GM21786 (cell line): ENCODE results near the gene SCG3.

ENCODE experiments used
- ATAC-seq: cut with Tn5 transposase; IDR thresholded peaks from one replicate; pipeline ENCODE4 v1.9.1; 2021; ENCODE audit not compliant: unreplicated experiment

SCG3 gene

GRCh38 chr15:51755790-51756189 lies 74.5 kb downstream of the SCG3 start:
- ATAC-seq: no peak

- ATAC-seq: no peak
Measured at GRCh38 chr15:51756482-51756881, 75.2 kb downstream of the SCG3 start.

GRCh38 chr15:51757450-51757849 lies 76.1 kb downstream of the SCG3 start:
- no peak for ATAC-seq

- ATAC-seq: no peak
Measured at GRCh38 chr15:51758645-51759044, 77.3 kb downstream of the SCG3 start.

- ATAC-seq: no peak
Measured at GRCh38 chr15:51759557-51760070, 78.3 kb downstream of the SCG3 start.

- no peak for ATAC-seq
Measured at GRCh38 chr15:51760805-51761204, 79.5 kb downstream of the SCG3 start.

- no peak for ATAC-seq
Measured at GRCh38 chr15:51765751-51766150, 84.4 kb downstream of the SCG3 start.

- ATAC-seq: no peak
Measured at GRCh38 chr15:51766341-51766740, 85.0 kb downstream of the SCG3 start.

- no peak for ATAC-seq
Measured at GRCh38 chr15:51768018-51768417, 86.7 kb downstream of the SCG3 start.
